OCI-LY1 (cell line): ENCODE measurements around the gene CEP68.

Experiments
- EZH2 ChIP-seq: fragments of 200-600 bp; sonication (generic), shearing (Covaris generic); IDR thresholded peaks from 2 replicates; pipeline ENCODE4 v1.8.0; 2017; ENCODE audit warnings: borderline replicate concordance, mixed run types, mild to moderate bottlenecking, antibody characterized with exemption, low read length, moderate library complexity, mixed read lengths
- TF ChIP-seq, protein P1 (sequence below): fragments of 200-600 bp; sonication (generic), shearing (Covaris generic); IDR thresholded peaks from 2 replicates; pipeline ENCODE4 v1.5.1; 2017; ENCODE audit warnings: mild to moderate bottlenecking, antibody characterized with exemption, low read length, moderate library complexity, mixed read lengths

GRCh38 chr2:65026154-65026553 lies 30.1 kb upstream of the CEP68 start:
- TF ChIP-seq, protein P1, sequence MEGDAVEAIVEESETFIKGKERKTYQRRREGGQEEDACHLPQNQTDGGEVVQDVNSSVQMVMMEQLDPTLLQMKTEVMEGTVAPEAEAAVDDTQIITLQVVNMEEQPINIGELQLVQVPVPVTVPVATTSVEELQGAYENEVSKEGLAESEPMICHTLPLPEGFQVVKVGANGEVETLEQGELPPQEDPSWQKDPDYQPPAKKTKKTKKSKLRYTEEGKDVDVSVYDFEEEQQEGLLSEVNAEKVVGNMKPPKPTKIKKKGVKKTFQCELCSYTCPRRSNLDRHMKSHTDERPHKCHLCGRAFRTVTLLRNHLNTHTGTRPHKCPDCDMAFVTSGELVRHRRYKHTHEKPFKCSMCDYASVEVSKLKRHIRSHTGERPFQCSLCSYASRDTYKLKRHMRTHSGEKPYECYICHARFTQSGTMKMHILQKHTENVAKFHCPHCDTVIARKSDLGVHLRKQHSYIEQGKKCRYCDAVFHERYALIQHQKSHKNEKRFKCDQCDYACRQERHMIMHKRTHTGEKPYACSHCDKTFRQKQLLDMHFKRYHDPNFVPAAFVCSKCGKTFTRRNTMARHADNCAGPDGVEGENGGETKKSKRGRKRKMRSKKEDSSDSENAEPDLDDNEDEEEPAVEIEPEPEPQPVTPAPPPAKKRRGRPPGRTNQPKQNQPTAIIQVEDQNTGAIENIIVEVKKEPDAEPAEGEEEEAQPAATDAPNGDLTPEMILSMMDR = no peak
- TF ChIP-seq EZH2 = no peak
